ENCODE data around the gene KCTD10.

The KCTD10 gene

DNA sequence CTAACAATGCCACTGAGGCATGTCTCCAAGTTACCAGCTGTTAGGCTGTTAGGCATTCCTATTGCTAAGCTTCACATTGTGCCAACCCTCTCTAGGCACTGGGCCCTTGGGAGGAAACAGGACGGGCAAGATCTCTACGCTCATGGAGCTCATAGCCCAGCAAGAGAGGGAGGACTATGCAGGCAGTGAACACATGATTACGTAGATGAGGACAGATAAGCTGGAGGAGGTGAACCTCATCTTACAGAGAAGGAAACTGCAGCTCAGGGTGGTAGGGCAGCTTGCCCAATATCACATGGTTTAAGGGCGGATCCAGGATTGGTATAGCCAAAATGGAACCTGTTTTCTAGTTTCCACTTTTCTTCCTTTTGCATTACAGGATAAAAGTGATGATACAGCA, 8.1 kb upstream of the KCTD10 start:
- no peak overlapping the region for H3K27ac ChIP-seq (ENCODE audit: low read depth, low read length, poor library complexity, severe bottlenecking)
- TF ChIP-seq EZH2 (IDR thresholded peaks at IDR 0.05; ENCODE audit: borderline replicate concordance, low read length) = no peak
- TF ChIP-seq, protein P1, sequence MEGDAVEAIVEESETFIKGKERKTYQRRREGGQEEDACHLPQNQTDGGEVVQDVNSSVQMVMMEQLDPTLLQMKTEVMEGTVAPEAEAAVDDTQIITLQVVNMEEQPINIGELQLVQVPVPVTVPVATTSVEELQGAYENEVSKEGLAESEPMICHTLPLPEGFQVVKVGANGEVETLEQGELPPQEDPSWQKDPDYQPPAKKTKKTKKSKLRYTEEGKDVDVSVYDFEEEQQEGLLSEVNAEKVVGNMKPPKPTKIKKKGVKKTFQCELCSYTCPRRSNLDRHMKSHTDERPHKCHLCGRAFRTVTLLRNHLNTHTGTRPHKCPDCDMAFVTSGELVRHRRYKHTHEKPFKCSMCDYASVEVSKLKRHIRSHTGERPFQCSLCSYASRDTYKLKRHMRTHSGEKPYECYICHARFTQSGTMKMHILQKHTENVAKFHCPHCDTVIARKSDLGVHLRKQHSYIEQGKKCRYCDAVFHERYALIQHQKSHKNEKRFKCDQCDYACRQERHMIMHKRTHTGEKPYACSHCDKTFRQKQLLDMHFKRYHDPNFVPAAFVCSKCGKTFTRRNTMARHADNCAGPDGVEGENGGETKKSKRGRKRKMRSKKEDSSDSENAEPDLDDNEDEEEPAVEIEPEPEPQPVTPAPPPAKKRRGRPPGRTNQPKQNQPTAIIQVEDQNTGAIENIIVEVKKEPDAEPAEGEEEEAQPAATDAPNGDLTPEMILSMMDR (IDR thresholded peaks at IDR 0.05; ENCODE audit: low read length) = no peak
- H3K4me2 ChIP-seq (ENCODE audit: low read length) = no peak overlapping the region
- no peaks in the 10 kb centered on the region for H3K4me1 ChIP-seq (ENCODE audit: insufficient read depth, low read length, severe bottlenecking)
- H3K79me2 ChIP-seq (ENCODE audit: insufficient read depth, low read length) = no peaks in the 10 kb centered on the region
- no peaks in the 10 kb centered on the region for H3K27me3 ChIP-seq (ENCODE audit: insufficient read depth, low read length)
- no peak overlapping the region for H2AFZ ChIP-seq (ENCODE audit: low read length)
- no peaks in the 10 kb centered on the region for H3K9me2 ChIP-seq (ENCODE audit: low read depth, low read length)
- H3K9me3 ChIP-seq (ENCODE audit: low read length) = no peaks in the 10 kb centered on the region
- no peaks in the 10 kb centered on the region for H4K20me1 ChIP-seq (ENCODE audit: insufficient read depth, low read length)
- no peak overlapping the region for H3K4me3 ChIP-seq (ENCODE audit: low read depth, low read length, poor library complexity, severe bottlenecking)
- no peak overlapping the region for H3K9ac ChIP-seq (ENCODE audit: low read length)
- no peaks in the 10 kb centered on the region for H3F3A ChIP-seq (ENCODE audit: insufficient read depth, low read length)
- H3K36me3 ChIP-seq (ENCODE audit: insufficient read depth, low read length) = peaks cover 37% of the 10 kb centered on the region; the same call in 1 of the 2 replicates

DNA sequence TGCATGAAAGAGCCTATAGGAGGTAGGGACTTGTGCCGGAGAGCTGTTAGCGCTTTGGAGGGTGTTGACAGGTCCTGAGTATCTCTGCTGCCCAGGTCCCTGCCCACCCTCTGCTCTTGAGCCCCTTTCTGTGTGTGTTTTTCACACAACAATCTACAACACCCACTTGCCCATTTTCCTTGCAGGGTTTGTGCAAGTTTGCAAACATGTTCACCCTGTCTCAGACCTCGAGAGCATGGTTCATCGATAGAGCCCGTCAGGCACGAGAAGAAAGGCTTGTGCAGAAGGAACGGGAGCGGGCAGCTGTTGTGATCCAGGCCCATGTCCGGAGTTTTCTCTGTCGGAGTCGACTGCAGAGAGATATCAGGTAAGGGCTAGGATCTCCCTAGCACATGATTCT, 6.2 kb upstream of the KCTD10 start:
- no peaks in the 10 kb centered on the region for H3K27me3 ChIP-seq (ENCODE audit: insufficient read depth, low read length)
- H3K9me2 ChIP-seq (ENCODE audit: low read depth, low read length) = no peaks in the 10 kb centered on the region
- no peak overlapping the region for H2AFZ ChIP-seq (ENCODE audit: low read length)
- H4K20me1 ChIP-seq (ENCODE audit: insufficient read depth, low read length) = no peaks in the 10 kb centered on the region
- TF ChIP-seq EZH2 (IDR thresholded peaks at IDR 0.05; ENCODE audit: borderline replicate concordance, low read length) = no peak
- TF ChIP-seq, protein P1 (IDR thresholded peaks at IDR 0.05; ENCODE audit: low read length) = no peak
- H3F3A ChIP-seq (ENCODE audit: insufficient read depth, low read length) = no peaks in the 10 kb centered on the region
- H3K4me1 ChIP-seq (ENCODE audit: insufficient read depth, low read length, severe bottlenecking) = peaks cover 5% of the 10 kb centered on the region
- H3K27ac ChIP-seq (ENCODE audit: low read depth, low read length, poor library complexity, severe bottlenecking) = no peak overlapping the region
- H3K4me2 ChIP-seq (ENCODE audit: low read length) = no peak overlapping the region
- H3K9ac ChIP-seq (ENCODE audit: low read length) = no peak overlapping the region
- H3K36me3 ChIP-seq (ENCODE audit: insufficient read depth, low read length) = peaks cover 22% of the 10 kb centered on the region; the same call in 1 of the 2 replicates
- H3K79me2 ChIP-seq (ENCODE audit: insufficient read depth, low read length) = 0 out of 2 replicates have a peak, but pooled peaks cover under 1% of the 10 kb centered on the region
- no peak overlapping the region for H3K4me3 ChIP-seq (ENCODE audit: low read depth, low read length, poor library complexity, severe bottlenecking)
- no peaks in the 10 kb centered on the region for H3K9me3 ChIP-seq (ENCODE audit: low read length)

DNA sequence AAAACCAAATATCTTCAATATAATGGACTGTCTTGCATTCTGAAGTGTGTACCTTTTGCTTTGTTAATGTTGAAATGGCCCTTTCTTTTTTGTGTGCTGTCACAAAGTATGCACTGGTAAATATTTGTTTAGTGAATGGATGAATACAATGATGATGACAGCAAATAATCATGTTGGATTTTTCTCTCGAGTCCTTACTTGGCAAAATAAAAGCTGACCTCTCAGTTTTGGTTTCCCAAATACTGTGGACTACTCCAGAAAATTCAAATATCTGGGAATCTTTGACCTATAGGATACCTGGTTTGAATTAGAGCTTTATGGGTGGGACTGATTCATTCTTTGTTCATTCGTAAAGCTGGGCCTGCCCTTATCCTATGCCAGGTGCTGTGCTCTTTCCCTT, 5.8 kb upstream of the KCTD10 start:
- Histone ChIP-seq H2AFZ (ENCODE audit: low read length) (no peak overlapping the region), H3K27me3 (ENCODE audit: insufficient read depth, low read length) (no peaks in the 10 kb centered on the region), H3K4me2 (ENCODE audit: low read length) (no peak overlapping the region), H3F3A (ENCODE audit: insufficient read depth, low read length) (no peaks in the 10 kb centered on the region), H3K27ac (ENCODE audit: low read depth, low read length, poor library complexity, severe bottlenecking) (no peak overlapping the region), H3K9ac (ENCODE audit: low read length) (no peak overlapping the region), H3K9me2 (ENCODE audit: low read depth, low read length) (no peaks in the 10 kb centered on the region), H3K4me1 (ENCODE audit: insufficient read depth, low read length, severe bottlenecking) (peaks cover 10% of the 10 kb centered on the region), H3K79me2 (ENCODE audit: insufficient read depth, low read length) (peaks cover 5% of the 10 kb centered on the region; the same call in 1 of the 2 replicates), H4K20me1 (ENCODE audit: insufficient read depth, low read length) (no peaks in the 10 kb centered on the region), H3K4me3 (ENCODE audit: low read depth, low read length, poor library complexity, severe bottlenecking) (no peak overlapping the region), H3K9me3 (ENCODE audit: low read length) (no peaks in the 10 kb centered on the region), H3K36me3 (ENCODE audit: insufficient read depth, low read length) (peaks cover 18% of the 10 kb centered on the region; the same call in 1 of the 2 replicates)
- no peak for TF ChIP-seq EZH2 (IDR thresholded peaks at IDR 0.05; ENCODE audit: borderline replicate concordance, low read length)
- TF ChIP-seq, protein P1 (IDR thresholded peaks at IDR 0.05; ENCODE audit: low read length) = no peak

Data from OCI-LY1 (cell line).